AG09309 (cell line): ENCODE measurements around the gene ADAMTS17.

Source experiments
- DNase-seq: peaks from one replicate; pipeline ENCODE4 v3.0.0-alpha.2; 2010; ENCODE audit warnings: low read depth
- H3K4me3 ChIP-seq: 2 replicates; pipeline ENCODE4 v1.5.1; 2011; ENCODE audit warnings: mild to moderate bottlenecking, low read depth, low read length, moderate library complexity; ENCODE audit not compliant: control insufficient read depth
- CTCF ChIP-seq: IDR thresholded peaks from 2 replicates; pipeline ENCODE4 v1.5.1; 2011; ENCODE audit warnings: mild to moderate bottlenecking, low read depth, low read length, inconsistent platforms; ENCODE audit not compliant: insufficient read depth, control insufficient read depth; ENCODE audit errors: missing control alignments

ADAMTS17 gene

DNA sequence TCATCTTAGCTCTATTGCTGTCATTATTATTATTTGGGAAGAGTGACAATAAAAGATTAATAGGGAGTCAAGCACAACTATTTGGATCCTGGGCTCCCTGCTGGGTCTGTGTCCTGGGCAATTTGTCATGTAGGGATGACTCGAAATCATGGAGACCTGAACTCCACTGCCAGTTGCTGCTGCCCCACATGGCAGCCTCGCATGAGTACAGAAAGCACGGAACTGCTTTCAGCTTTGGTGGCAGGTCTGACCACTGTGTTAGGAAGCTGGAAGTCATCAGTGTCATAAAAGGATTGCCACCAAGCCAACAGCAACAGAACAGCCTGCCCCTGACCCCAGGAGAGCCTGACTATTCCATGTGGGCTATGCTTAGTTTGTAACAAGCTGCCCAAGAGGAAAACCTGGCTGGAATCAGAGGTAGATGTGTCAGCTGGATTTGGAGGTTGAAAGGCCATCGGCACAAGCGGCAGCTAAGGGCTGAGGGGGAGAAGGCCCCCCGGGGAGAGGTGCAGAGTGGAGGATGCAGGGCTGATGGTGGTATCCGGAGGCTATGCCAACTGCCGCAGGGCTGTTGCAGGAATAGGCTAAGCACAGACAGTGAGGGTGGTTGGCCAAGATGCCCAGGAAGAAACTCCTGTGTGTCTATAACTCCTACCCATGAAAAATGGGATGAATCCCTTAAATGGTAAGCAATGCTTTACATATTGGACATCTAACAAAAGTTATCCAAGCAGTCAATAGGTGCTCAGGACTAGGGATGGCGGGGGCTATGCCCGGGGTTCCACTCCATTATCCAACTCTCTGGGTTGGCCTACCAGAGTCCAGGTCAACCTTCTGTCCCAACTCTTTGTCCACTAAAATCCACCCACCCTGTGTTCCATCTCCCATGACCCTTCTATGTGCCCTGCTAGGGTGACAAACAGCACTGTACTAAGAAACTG is 291.6 kb downstream of the ADAMTS17 start:
- TF ChIP-seq CTCF: no peak
- DNase-seq: no peak
- H3K4me3 ChIP-seq: no peak overlapping the region

- no peak overlapping the region for H3K4me3 ChIP-seq
- DNase-seq: no peak
- no peak for TF ChIP-seq CTCF
Measured at GRCh38 chr15:100049483-100049882, 292.3 kb downstream of the ADAMTS17 start.

DNA sequence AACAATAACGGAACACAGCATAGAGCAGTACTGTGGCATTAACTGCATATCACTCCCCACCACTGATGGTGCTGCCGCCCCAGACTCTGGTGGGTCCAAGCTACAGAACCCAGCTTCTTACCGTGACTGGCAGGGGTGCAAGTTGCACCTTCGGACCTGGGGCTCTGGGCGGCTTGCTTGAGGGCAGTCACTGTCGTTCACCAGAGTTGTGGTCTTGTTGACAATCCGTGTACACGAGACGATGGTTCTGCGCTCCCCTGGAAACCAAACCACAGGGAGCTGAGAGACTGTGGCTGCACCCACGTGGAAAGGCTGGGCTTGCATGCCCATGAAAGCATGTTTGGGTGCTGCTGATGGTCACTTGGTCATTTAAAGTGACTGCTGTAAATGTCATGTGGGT is 293.0 kb downstream of the ADAMTS17 start:
- H3K4me3 ChIP-seq: no peak overlapping the region
- no peak for DNase-seq
- TF ChIP-seq CTCF: no peak

- H3K4me3 ChIP-seq: peak overlapping the region; percentile 8; the same call in 1 of the 2 replicates
- no peak for TF ChIP-seq CTCF
- no peak for DNase-seq
Measured at GRCh38 chr15:100043692-100044091, 298.1 kb downstream of the ADAMTS17 start.

- TF ChIP-seq CTCF: no peak
- H3K4me3 ChIP-seq: peak overlapping the region; percentile 15; the same call in 1 of the 2 replicates
- DNase-seq: peak; percentile 62
Measured at GRCh38 chr15:100043068-100043641, 298.6 kb downstream of the ADAMTS17 start.

GRCh38 chr15:100042558-100042957 is 299.2 kb downstream of the ADAMTS17 start:
- H3K4me3 ChIP-seq: no peak overlapping the region
- TF ChIP-seq CTCF: no peak
- no peak for DNase-seq
